COLO829 (cell line): ENCODE results near the gene ADCY3.

Source experiments
- DNase-seq: peaks from one replicate; pipeline ENCODE4 v3.0.0; 2012; ENCODE audit warnings: low spot score

The ADCY3 gene

GRCh38 chr2:24925815-24926214 lies 5.8 kb upstream of the ADCY3 start:
- DNase-seq = no peak

- DNase-seq = no peak
Measured at GRCh38 chr2:24924732-24925131, 4.7 kb upstream of the ADCY3 start.

- no peak for DNase-seq
Measured at GRCh38 chr2:24924266-24924665, 4.2 kb upstream of the ADCY3 start.

GRCh38 chr2:24923106-24923505 lies 3.1 kb upstream of the ADCY3 start:
- no peak for DNase-seq

GRCh38 chr2:24922556-24922955 lies 2.5 kb upstream of the ADCY3 start:
- no peak for DNase-seq

GRCh38 chr2:24920809-24921441 lies 888 bp upstream of the ADCY3 start:
- no peak for DNase-seq

- DNase-seq = no peak
Measured at GRCh38 chr2:24919506-24920097, 435 bp downstream of the ADCY3 start.

GRCh38 chr2:24919037-24919505 lies 966 bp downstream of the ADCY3 start:
- no peak for DNase-seq

- DNase-seq = no peak
Measured at GRCh38 chr2:24918326-24919036, 1.6 kb downstream of the ADCY3 start.

- DNase-seq = no peak
Measured at GRCh38 chr2:24917731-24918325, 2.2 kb downstream of the ADCY3 start.

GRCh38 chr2:24917086-24917485 lies 3.0 kb downstream of the ADCY3 start:
- DNase-seq = no peak

- DNase-seq = no peak
Measured at GRCh38 chr2:24915796-24916195, 4.2 kb downstream of the ADCY3 start.

GRCh38 chr2:24915175-24915574 lies 4.9 kb downstream of the ADCY3 start:
- DNase-seq = no peak

GRCh38 chr2:24914713-24915112 lies 5.3 kb downstream of the ADCY3 start:
- DNase-seq = no peak

- no peak for DNase-seq
Measured at GRCh38 chr2:24913911-24914310, 6.1 kb downstream of the ADCY3 start.

GRCh38 chr2:24912986-24913385 lies 7.1 kb downstream of the ADCY3 start:
- DNase-seq = no peak

GRCh38 chr2:24912523-24912922 lies 7.5 kb downstream of the ADCY3 start:
- no peak for DNase-seq

GRCh38 chr2:24910245-24910644 lies 9.8 kb downstream of the ADCY3 start:
- no peak for DNase-seq

- no peak for DNase-seq
Measured at GRCh38 chr2:24909555-24910177, 10.4 kb downstream of the ADCY3 start.

GRCh38 chr2:24908461-24908901 lies 11.6 kb downstream of the ADCY3 start:
- DNase-seq = no peak

GRCh38 chr2:24907116-24907515 lies 12.9 kb downstream of the ADCY3 start:
- DNase-seq = no peak

GRCh38 chr2:24906466-24906865 lies 13.6 kb downstream of the ADCY3 start:
- no peak for DNase-seq
